CD8-positive, alpha-beta memory T cell (primary cell): ENCODE results near the gene SAMD8. TPM values are rescaled to one million over a fixed set of nuclear protein-coding genes. Genes with fewer than 3 reads are reported as not detected.

Experiments
- CTCF ChIA-PET: fragments of 350-600 bp; sonication (Branson Sonifier 250); formaldehyde crosslinking; loops from one replicate; lab custom pipeline; 2021; ENCODE audit warnings: antibody characterized with exemption; lab: Charles Lee
- POLR2A ChIA-PET: fragments of 350-600 bp; sonication (Branson Sonifier 250); formaldehyde crosslinking; loops from one replicate; lab custom pipeline; 2021; ENCODE audit warnings: antibody characterized with exemption; lab: Charles Lee
- DNase-seq, 5 donors: peaks; one replicate each; pipeline versions ENCODE4 v3.0.0 to v3.0.0-alpha.2; 2020 to 2022; ENCODE audit warnings: mixed read lengths in 1 of 5
- H3K27ac ChIP-seq: one replicate; pipeline ENCODE4 v1.7.0; 2013; ENCODE audit warnings: low read depth, mild to moderate bottlenecking, low read length, moderate library complexity
- H3K27me3 ChIP-seq: 2 replicates; pipeline ENCODE4 v1.7.0; 2013; ENCODE audit warnings: low read length, mild to moderate bottlenecking; ENCODE audit not compliant: insufficient read depth, poor library complexity, severe bottlenecking
- H3K36me3 ChIP-seq: 2 replicates; pipeline ENCODE4 v1.7.0; 2013; ENCODE audit warnings: mild to moderate bottlenecking, low read length, moderate library complexity; ENCODE audit not compliant: insufficient read depth
- H3K4me1 ChIP-seq: 2 replicates; pipeline ENCODE4 v1.7.0; 2013; ENCODE audit warnings: mild to moderate bottlenecking, low read length, moderate library complexity; ENCODE audit not compliant: insufficient read depth
- H3K4me3 ChIP-seq: 2 replicates; pipeline ENCODE4 v1.7.0; 2013; ENCODE audit warnings: mild to moderate bottlenecking, low read length
- H3K9me3 ChIP-seq: 2 replicates; pipeline ENCODE4 v1.7.0; 2013; ENCODE audit warnings: mild to moderate bottlenecking, low read length
- H3K27ac Mint-ChIP-seq, 8 donors: one replicate each; pipeline ENCODE4 v1.8.0; 2020 to 2021; ENCODE audit warnings: mixed read lengths in 8 of 8, mild to moderate bottlenecking in 6 of 8, inconsistent platforms in 3 of 8, moderate library complexity in 3 of 8
- H3K27me3 Mint-ChIP-seq, 2 donors: one replicate each; pipeline ENCODE4 v1.8.0; 2020 to 2021; ENCODE audit warnings: mixed read lengths in 2 of 2, mild to moderate bottlenecking in 1 of 2, moderate library complexity in 1 of 2
- H3K36me3 Mint-ChIP-seq, 3 donors: one replicate each; pipeline ENCODE4 v1.8.0; 2020 to 2021; ENCODE audit warnings: mixed read lengths in 3 of 3, inconsistent platforms in 1 of 3, mild to moderate bottlenecking in 1 of 3
- H3K4me1 Mint-ChIP-seq, 3 donors: one replicate each; pipeline ENCODE4 v1.8.0; 2020 to 2021; ENCODE audit warnings: mixed read lengths in 3 of 3, inconsistent platforms in 1 of 3, mild to moderate bottlenecking in 1 of 3
- H3K4me3 Mint-ChIP-seq, 7 donors: one replicate each; pipeline ENCODE4 v1.8.0; 2020 to 2021; ENCODE audit warnings: mixed read lengths in 7 of 7, mild to moderate bottlenecking in 6 of 7, moderate library complexity in 4 of 7, inconsistent platforms in 2 of 7
- H3K9me3 Mint-ChIP-seq, 5 donors: one replicate each; pipeline ENCODE4 v1.8.0; 2020 to 2022; ENCODE audit warnings: mixed read lengths in 5 of 5, mild to moderate bottlenecking in 3 of 5, moderate library complexity in 2 of 5, inconsistent platforms in 1 of 5
- polyA plus RNA-seq: library from polyadenylated mRNA; unstranded; fragments of 300-500 nt; fragmentation: Illumina TruSeq; gene quantifications from one replicate; pipeline ENCODE4 v1.2.3, GENCODE V29; 2021
- total RNA-seq, 2 experiments: library from RNA; stranded (reverse); gene quantifications; one replicate each; pipeline ENCODE4 v1.2.3, GENCODE V29; 2021

SAMD8 gene
- total RNA-seq (10 to 100 TPM; 15.0 to 16.4 TPM), polyA plus RNA-seq (5.9 TPM)

- Mint-ChIP-seq H3K9me3 (no peaks in the 10 kb centered on the region), H3K4me1 (peaks cover 50 to 60% (median 57%) of the 10 kb centered on the region in 3 donors), H3K4me3 (peak within 1 kb of the TSS; percentile 84 to 99 (median 90)), H3K36me3 (peaks cover 0 to 20% (median 2%) of the 10 kb centered on the region in 3 donors), H3K27ac (peak within 1 kb of the TSS; percentile 89 to 99 (median 95)), H3K27me3 (no peaks in the 10 kb centered on the region)
- Histone ChIP-seq H3K27ac (peak within 1 kb of the TSS; percentile 93), H3K4me1 (peaks cover 37% of the 10 kb centered on the region), H3K9me3 (no peaks in the 10 kb centered on the region), H3K27me3 (no peaks in the 10 kb centered on the region), H3K4me3 (peak within 1 kb of the TSS; percentile 90), H3K36me3 (no peaks in the 10 kb centered on the region)
- POLR2A ChIA-PET: interaction anchor here (0.9 to 3.2 kb wide), 2 partner anchors 55 to 99 kb away, joined by 3 to 23 read pairs; partner anchors contain the start of gene VDAC2
- peak; percentile 94 to 97 (median 95) for DNase-seq
- CTCF ChIA-PET: interaction anchor here (1.1 to 1.5 kb wide), 4 partner anchors 12 to 98 kb away, joined by 3 to 5 read pairs (median 4); no protein-coding TSS in a partner anchor
These were observed at the start of gene SAMD8 for GRCh38 chr10:75111365-75111906. TSS of gene SAMD8 (plus strand) at chr10:75111656. CDS start at chr10:75150529, 38,873 bp downstream.

- no peaks in the 10 kb centered on the region for H3K4me1 ChIP-seq
- Mint-ChIP-seq H3K27me3 (no peaks in the 10 kb centered on the region), H3K36me3 (no peaks in the 10 kb centered on the region), H3K4me1 (peaks cover 0 to 5% (median 2%) of the 10 kb centered on the region in 3 donors), H3K9me3 (peaks cover 0 to 2% (median 0%) of the 10 kb centered on the region in 5 donors), H3K4me3 (no peak overlapping the region), H3K27ac (no peak overlapping the region)
- no peak overlapping the region for H3K27ac ChIP-seq
- ChIA-PET CTCF (no interaction called here), POLR2A (no interaction called here)
- no peak overlapping the region for H3K4me3 ChIP-seq
- no peaks in the 10 kb centered on the region for H3K27me3 ChIP-seq
- H3K9me3 ChIP-seq: no peaks in the 10 kb centered on the region
- H3K36me3 ChIP-seq: no peaks in the 10 kb centered on the region
- DNase-seq: no peak
These were observed 49.5 kb upstream of the SAMD8 start for GRCh38 chr10:75061709-75062505.

GRCh38 chr10:75062506-75063299 lies 48.8 kb upstream of the SAMD8 start:
- H3K4me3 Mint-ChIP-seq: no peak overlapping the region
- no peak for DNase-seq
- peaks cover 0 to 2% (median 0%) of the 10 kb centered on the region in 5 donors for H3K9me3 Mint-ChIP-seq
- Histone ChIP-seq H3K36me3 (no peaks in the 10 kb centered on the region), H3K27ac (no peak overlapping the region), H3K4me1 (no peaks in the 10 kb centered on the region), H3K9me3 (no peaks in the 10 kb centered on the region), H3K4me3 (no peak overlapping the region), H3K27me3 (no peaks in the 10 kb centered on the region)
- no peaks in the 10 kb centered on the region for H3K27me3 Mint-ChIP-seq
- H3K36me3 Mint-ChIP-seq: no peaks in the 10 kb centered on the region
- ChIA-PET CTCF (no interaction called here), POLR2A (no interaction called here)
- peaks cover 0 to 5% (median 2%) of the 10 kb centered on the region in 3 donors for H3K4me1 Mint-ChIP-seq
- no peak overlapping the region for H3K27ac Mint-ChIP-seq

GRCh38 chr10:75063461-75064230 lies 47.8 kb upstream of the SAMD8 start:
- Histone ChIP-seq H3K4me3 (no peak overlapping the region), H3K36me3 (no peaks in the 10 kb centered on the region)
- CTCF ChIA-PET: no interaction called here

GRCh38 chr10:75065076-75065475 lies 46.4 kb upstream of the SAMD8 start:
- POLR2A ChIA-PET: no interaction called here
- H3K27ac ChIP-seq: no peak overlapping the region
- Mint-ChIP-seq H3K27me3 (peaks cover 0 to 2% of the 10 kb centered on the region in 2 donors), H3K4me1 (peaks cover 0 to 5% (median 2%) of the 10 kb centered on the region in 3 donors), H3K4me3 (no peak overlapping the region), H3K9me3 (peaks cover 0 to 2% (median 0%) of the 10 kb centered on the region in 5 donors), H3K27ac (peak overlapping the region in 1 of 8 donors; percentile 63), H3K36me3 (no peaks in the 10 kb centered on the region)
- H3K4me1 ChIP-seq: no peaks in the 10 kb centered on the region
- H3K27me3 ChIP-seq: no peaks in the 10 kb centered on the region
- H3K4me3 ChIP-seq: no peak overlapping the region
- DNase-seq: no peak
- CTCF ChIA-PET: no interaction called here
- no peaks in the 10 kb centered on the region for H3K36me3 ChIP-seq
- no peaks in the 10 kb centered on the region for H3K9me3 ChIP-seq

More at GRCh38 chr10:75063461-75064230, 47.8 kb upstream of the SAMD8 start:
- POLR2A ChIA-PET: no interaction called here
- no peak for DNase-seq
- Histone ChIP-seq H3K27ac (no peak overlapping the region), H3K4me1 (no peaks in the 10 kb centered on the region), H3K9me3 (no peaks in the 10 kb centered on the region), H3K27me3 (no peaks in the 10 kb centered on the region)
- Mint-ChIP-seq H3K4me1 (peaks cover 0 to 5% (median 2%) of the 10 kb centered on the region in 3 donors), H3K36me3 (no peaks in the 10 kb centered on the region), H3K27ac (no peak overlapping the region), H3K27me3 (no peaks in the 10 kb centered on the region), H3K9me3 (peaks cover 0 to 2% (median 0%) of the 10 kb centered on the region in 5 donors), H3K4me3 (no peak overlapping the region)

- peak overlapping the region in 1 of 8 donors; percentile 61 for H3K27ac Mint-ChIP-seq
- CTCF ChIA-PET: no interaction called here
- POLR2A ChIA-PET: no interaction called here
These were observed 45.2 kb upstream of the SAMD8 start for GRCh38 chr10:75066271-75066670.

GRCh38 chr10:75067272-75067671 lies 44.2 kb upstream of the SAMD8 start:
- Mint-ChIP-seq H3K36me3 (no peaks in the 10 kb centered on the region), H3K4me1 (peaks cover 0 to 5% (median under 1%) of the 10 kb centered on the region in 3 donors), H3K27me3 (peaks cover 0 to 2% of the 10 kb centered on the region in 2 donors), H3K4me3 (no peak overlapping the region), H3K9me3 (no peaks in the 10 kb centered on the region), H3K27ac (no peak overlapping the region)
- H3K36me3 ChIP-seq: no peaks in the 10 kb centered on the region
- no peaks in the 10 kb centered on the region for H3K9me3 ChIP-seq
- no peak overlapping the region for H3K4me3 ChIP-seq
- ChIA-PET POLR2A (no interaction called here), CTCF (no interaction called here)
- no peak for DNase-seq
- H3K27ac ChIP-seq: no peak overlapping the region
- no peaks in the 10 kb centered on the region for H3K4me1 ChIP-seq
- H3K27me3 ChIP-seq: no peaks in the 10 kb centered on the region

More at GRCh38 chr10:75066271-75066670, 45.2 kb upstream of the SAMD8 start:
- DNase-seq: no peak
- H3K27me3 Mint-ChIP-seq: peaks cover 0 to 2% of the 10 kb centered on the region in 2 donors
- no peak overlapping the region for H3K27ac ChIP-seq
- peaks cover 0 to 5% (median 2%) of the 10 kb centered on the region in 3 donors for H3K4me1 Mint-ChIP-seq
- no peaks in the 10 kb centered on the region for H3K36me3 ChIP-seq
- H3K9me3 Mint-ChIP-seq: peaks cover 0 to 2% (median 0%) of the 10 kb centered on the region in 5 donors
- no peaks in the 10 kb centered on the region for H3K36me3 Mint-ChIP-seq
- no peaks in the 10 kb centered on the region for H3K9me3 ChIP-seq
- H3K27me3 ChIP-seq: no peaks in the 10 kb centered on the region
- no peak overlapping the region for H3K4me3 ChIP-seq
- no peaks in the 10 kb centered on the region for H3K4me1 ChIP-seq
- no peak overlapping the region for H3K4me3 Mint-ChIP-seq
